Endothelial cell of umbilical vein (primary cell): ENCODE results near the gene HEXIM1. TPM values are rescaled to one million over a fixed set of nuclear protein-coding genes. Genes with fewer than 3 reads are reported as not detected.
"Not testable (repeated sequence)": the region's sequence is repeated elsewhere in the genome, so short reads cannot be mapped to it uniquely, and the experiment has no call there.

Experiments used
- BruUV-seq: library from RNA; stranded (reverse); fragments of 400-500 nt; replicated peaks from 2 replicates; lab custom pipeline; 2021; lab: Mats Ljungman, UMichigan
- CTCF ChIA-PET: fragments of 300-600, 350-600 bp; sonication (Branson Sonifier 250); formaldehyde crosslinking; loops from one replicate; lab custom pipeline; 2021; ENCODE audit warnings: antibody characterized with exemption, inconsistent platforms; lab: Charles Lee
- POLR2A ChIA-PET: fragments of 300-600, 350-600 bp; sonication (Branson Sonifier 250); formaldehyde crosslinking; loops from one replicate; lab custom pipeline; 2021; ENCODE audit warnings: antibody characterized with exemption, inconsistent platforms; lab: Charles Lee
- DNase-seq: peaks from one replicate; pipeline ENCODE4 v3.0.0-alpha.2; 2011; ENCODE audit warnings: low read depth, low spot score
- FAIRE-seq: peaks from 2 replicates; lab custom pipeline; 2011; peaks lifted over from hg19 to GRCh38; lab: Jason Lieb, UNC
- H2AFZ ChIP-seq: 2 replicates; pipeline ENCODE4 v1.6.0; 2012; ENCODE audit warnings: low read depth, low read length, control low read depth, inconsistent platforms
- H3K27ac ChIP-seq: 2 replicates; pipeline ENCODE4 v1.5.1; 2011; ENCODE audit warnings: low read depth, mild to moderate bottlenecking, control low read depth, low read length, moderate library complexity; ENCODE audit not compliant: insufficient read depth
- H3K27me3 ChIP-seq, 2 experiments: 2 replicates each; pipeline versions ENCODE4 v1.6.0 to v1.6.1; 2011; ENCODE audit warnings: low read length in 2 of 2, mixed read lengths in 1 of 2; ENCODE audit not compliant: control insufficient read depth in 2 of 2, insufficient read depth in 2 of 2
- H3K36me3 ChIP-seq, 2 experiments: 2 replicates in 1 of 2; 3 replicates in 1 of 2; pipeline ENCODE4 v1.5.1; 2011; ENCODE audit warnings: low read length in 2 of 2, mild to moderate bottlenecking in 1 of 2, moderate library complexity in 1 of 2; ENCODE audit not compliant: control insufficient read depth in 2 of 2, insufficient read depth in 2 of 2; ENCODE audit errors: extremely low read depth in 1 of 2
- H3K4me1 ChIP-seq: 3 replicates; pipeline ENCODE4 v1.5.1; 2011; ENCODE audit warnings: mild to moderate bottlenecking, low read length; ENCODE audit not compliant: control insufficient read depth, insufficient read depth; ENCODE audit errors: extremely low read depth
- H3K4me2 ChIP-seq: 2 replicates; pipeline ENCODE4 v1.6.1; 2011; ENCODE audit warnings: low read length, control low read depth, mixed read lengths; ENCODE audit not compliant: insufficient read depth
- H3K4me3 ChIP-seq, 3 experiments: fragments of 200-600 bp in 1 of 3; sonication (generic), shearing (Covaris generic) in 1 of 3; replicated peaks in 1 of 3; 2 replicates each; pipeline ENCODE4 v1.5.1; 2011 to 2016; ENCODE audit warnings: control low read depth in 3 of 3, low read length in 3 of 3, mild to moderate bottlenecking in 2 of 3, inconsistent platforms in 1 of 3, low read depth in 1 of 3, moderate library complexity in 1 of 3; ENCODE audit not compliant: insufficient read depth in 1 of 3
- H3K79me2 ChIP-seq: 2 replicates; pipeline ENCODE4 v1.6.0; 2012; ENCODE audit warnings: low read length, inconsistent platforms; ENCODE audit not compliant: control insufficient read depth, insufficient read depth
- H3K9ac ChIP-seq: replicated peaks from 2 replicates; pipeline ENCODE3; 2011; ENCODE audit warnings: low read length, control low read depth; ENCODE audit not compliant: insufficient read depth; ENCODE audit errors: extremely low read depth
- H3K9me1 ChIP-seq: replicated peaks from 3 replicates; pipeline ENCODE4 v1.6.0; 2011; ENCODE audit warnings: mild to moderate bottlenecking, low read length; ENCODE audit not compliant: control insufficient read depth, insufficient read depth; ENCODE audit errors: extremely low read depth
- H3K9me3 ChIP-seq: replicated peaks from 2 replicates; pipeline ENCODE4 v1.5.1; 2012; ENCODE audit warnings: low read length, inconsistent platforms; ENCODE audit not compliant: control insufficient read depth, insufficient read depth
- H4K20me1 ChIP-seq: replicated peaks from 2 replicates; pipeline ENCODE3; 2011; ENCODE audit warnings: mild to moderate bottlenecking, low read length; ENCODE audit not compliant: control insufficient read depth, insufficient read depth; ENCODE audit errors: extremely low read depth
- EZH2 ChIP-seq: IDR thresholded peaks from 2 replicates; pipeline ENCODE4 v1.6.1; 2012; ENCODE audit warnings: borderline replicate concordance, low read depth, mild to moderate bottlenecking, moderate library complexity, low read length, inconsistent platforms; ENCODE audit not compliant: severe bottlenecking
- FOS ChIP-seq: IDR thresholded peaks from 2 replicates; pipeline ENCODE4 v1.6.1; 2011; ENCODE audit warnings: mild to moderate bottlenecking, low read length, moderate library complexity, borderline replicate concordance; ENCODE audit not compliant: insufficient read depth
- GATA2 ChIP-seq: IDR thresholded peaks from 2 replicates; pipeline ENCODE4 v1.7.0; 2011; ENCODE audit warnings: low read depth, mild to moderate bottlenecking, moderate library complexity, mixed read lengths, low read length; ENCODE audit not compliant: insufficient read length, insufficient read depth
- JUN ChIP-seq: IDR thresholded peaks from 2 replicates; pipeline ENCODE4 v1.6.1; 2011; ENCODE audit warnings: borderline replicate concordance, low read depth; ENCODE audit not compliant: insufficient read length, insufficient read depth
- MYC ChIP-seq: IDR thresholded peaks from one replicate; pipeline ENCODE4 v1.6.1; 2011; ENCODE audit warnings: mild to moderate bottlenecking, low read depth, low read length
- POLR2A ChIP-seq: IDR thresholded peaks from 2 replicates; pipeline ENCODE4 v1.6.1; 2012; ENCODE audit warnings: low read depth, mild to moderate bottlenecking, control low read depth, low read length
- POLR2AphosphoS5 ChIP-seq: IDR thresholded peaks from 2 replicates; pipeline ENCODE4 v1.6.1; 2012; ENCODE audit warnings: low read depth, mild to moderate bottlenecking, control low read depth, low read length, moderate library complexity; ENCODE audit not compliant: insufficient read depth
- dilution Hi-C: fragments of 300-500 bp; cut with MboI; formaldehyde crosslinking; loops from one replicate; pipeline ENCODE4 v1.15.0; 2019; ENCODE audit warnings: low sequenced_read_pairs; ENCODE audit not compliant: extremely low pct_ligation_motif_present
- intact Hi-C: fragments of 100-400 bp; cut with micrococcal nuclease; formaldehyde crosslinking; loops from one replicate; pipeline ENCODE4 v1.10.0; 2022
- polyA plus RNA-seq, 4 experiments: library from polyadenylated mRNA; depleted of rRNA in 3 of 4; stranded (reverse) in 3 of 4; unstranded in 1 of 4; fragments of >200 nt; gene quantifications; 2 replicates each; pipeline versions ENCODE4 v1.2.1 to v1.2.3, GENCODE V29; 2011 to 2012; ENCODE audit warnings: missing spikeins in 1 of 4
- total RNA-seq: library from RNA; stranded (reverse); gene quantifications from 2 replicates; pipeline ENCODE4 v1.2.3, GENCODE V29; 2021
- TF ChIP-seq, protein P1 (sequence below), 2 donors: IDR thresholded peaks; 1 replicate in 1 of 2; 2 replicates in 1 of 2; pipeline ENCODE4 v1.5.1; 2011; ENCODE audit warnings: low read length in 2 of 2, mild to moderate bottlenecking in 2 of 2, moderate library complexity in 2 of 2, control low read depth in 1 of 2, inconsistent platforms in 1 of 2, low read depth in 1 of 2; ENCODE audit not compliant: insufficient read depth in 1 of 2; ENCODE audit errors: extremely low read depth in 1 of 2
- TF ChIP-seq, protein P2 (sequence below): IDR thresholded peaks from 2 replicates; pipeline ENCODE4 v1.6.1; 2011; ENCODE audit not compliant: insufficient read depth, insufficient read length

The HEXIM1 gene
- total and polyA plus RNA-seq, 2 donors (not counting 3 experiments of a cell fraction or from before 2014, with no cell fraction given): 7.0 to 20.0 TPM

DNA sequence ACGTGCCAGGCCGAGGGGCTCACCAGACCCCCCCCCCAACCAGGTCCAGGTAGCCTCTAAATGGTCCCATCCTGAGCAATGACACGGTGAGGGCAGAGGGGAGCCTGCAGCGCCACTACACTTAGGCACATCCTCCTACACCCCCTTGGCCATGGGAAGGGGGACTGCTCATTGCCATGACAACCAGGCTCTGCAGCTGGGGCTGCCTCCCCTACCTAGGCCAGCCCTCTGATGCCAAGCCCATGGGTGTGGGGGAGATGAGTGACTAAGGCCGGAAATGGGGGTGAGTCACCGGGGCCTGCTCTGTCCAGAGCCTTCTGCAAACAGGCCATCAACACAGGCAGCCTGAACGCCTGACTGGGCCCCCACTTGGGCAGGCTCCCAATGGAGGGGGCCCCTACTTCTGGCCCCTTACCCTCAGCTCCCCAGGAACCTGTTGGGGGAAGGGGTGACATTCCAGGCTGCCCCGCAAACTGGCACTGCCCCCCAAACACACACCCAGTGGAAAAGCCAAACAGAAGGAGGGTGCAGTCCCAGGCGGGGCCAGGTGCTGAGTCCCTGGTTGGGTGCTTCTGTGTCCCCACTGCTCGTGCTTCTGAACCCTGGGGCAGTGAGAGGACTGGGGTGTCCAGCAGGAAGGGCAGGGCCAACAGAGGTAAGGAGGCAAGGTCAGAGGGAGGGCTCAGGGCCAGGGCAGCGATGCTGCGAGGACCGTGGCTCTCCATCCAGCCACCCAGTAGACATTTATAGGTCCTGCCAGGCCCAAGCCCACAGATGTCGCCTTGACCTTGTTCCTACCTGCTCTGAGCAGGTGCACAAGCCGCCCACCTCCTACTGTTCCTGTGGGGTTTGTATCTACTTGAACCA is 24.1 kb upstream of the HEXIM1 start:
- Histone ChIP-seq H3K4me1 (peaks cover 30% of the 10 kb centered on the region), H3K27me3 (no peaks in the 10 kb centered on the region), H4K20me1 (no peaks in the 10 kb centered on the region), H3K9ac (no peak overlapping the region), H3K4me2 (peak overlapping the region; percentile 35), H3K36me3 (peaks cover 0 to 2% of the 10 kb centered on the region in 2 experiments), H3K79me2 (no peaks in the 10 kb centered on the region), H3K9me1 (no peaks in the 10 kb centered on the region), H3K4me3 (no peak overlapping the region), H3K27ac (peak overlapping the region; percentile 59), H3K9me3 (no peaks in the 10 kb centered on the region), H2AFZ (peak overlapping the region; percentile 7)
- dilution Hi-C loops: no loop called here
- ChIA-PET POLR2A (interaction anchor here (0.6 kb wide), 1 partner anchor 57 kb away, joined by 3 read pairs; no protein-coding TSS in a partner anchor), CTCF (interaction anchor here (1.0 to 3.8 kb wide), 6 partner anchors 9 to 346 kb away, joined by 3 to 20 read pairs (median 6); partner anchors contain the start of gene ACBD4)
- TF ChIP-seq, protein P1, sequence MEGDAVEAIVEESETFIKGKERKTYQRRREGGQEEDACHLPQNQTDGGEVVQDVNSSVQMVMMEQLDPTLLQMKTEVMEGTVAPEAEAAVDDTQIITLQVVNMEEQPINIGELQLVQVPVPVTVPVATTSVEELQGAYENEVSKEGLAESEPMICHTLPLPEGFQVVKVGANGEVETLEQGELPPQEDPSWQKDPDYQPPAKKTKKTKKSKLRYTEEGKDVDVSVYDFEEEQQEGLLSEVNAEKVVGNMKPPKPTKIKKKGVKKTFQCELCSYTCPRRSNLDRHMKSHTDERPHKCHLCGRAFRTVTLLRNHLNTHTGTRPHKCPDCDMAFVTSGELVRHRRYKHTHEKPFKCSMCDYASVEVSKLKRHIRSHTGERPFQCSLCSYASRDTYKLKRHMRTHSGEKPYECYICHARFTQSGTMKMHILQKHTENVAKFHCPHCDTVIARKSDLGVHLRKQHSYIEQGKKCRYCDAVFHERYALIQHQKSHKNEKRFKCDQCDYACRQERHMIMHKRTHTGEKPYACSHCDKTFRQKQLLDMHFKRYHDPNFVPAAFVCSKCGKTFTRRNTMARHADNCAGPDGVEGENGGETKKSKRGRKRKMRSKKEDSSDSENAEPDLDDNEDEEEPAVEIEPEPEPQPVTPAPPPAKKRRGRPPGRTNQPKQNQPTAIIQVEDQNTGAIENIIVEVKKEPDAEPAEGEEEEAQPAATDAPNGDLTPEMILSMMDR (IDR thresholded peaks at IDR 0.05; ENCODE audit: extremely low read depth in 1 of 2, insufficient read depth in 1 of 2, low read depth in 1 of 2, low read length in 2 of 2): no peak
- TF ChIP-seq, protein P2, sequence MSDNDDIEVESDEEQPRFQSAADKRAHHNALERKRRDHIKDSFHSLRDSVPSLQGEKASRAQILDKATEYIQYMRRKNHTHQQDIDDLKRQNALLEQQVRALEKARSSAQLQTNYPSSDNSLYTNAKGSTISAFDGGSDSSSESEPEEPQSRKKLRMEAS: no peak
- no peak for TF ChIP-seq EZH2
- TF ChIP-seq POLR2A: peak; percentile 34
- TF ChIP-seq JUN: peak; percentile 96
- TF ChIP-seq POLR2AphosphoS5: peak; percentile 92
- TF ChIP-seq GATA2: no peak
- no peak for TF ChIP-seq MYC
- peak; percentile 98 for TF ChIP-seq FOS
- DNase-seq (peak; percentile 90), FAIRE-seq (peak; percentile 99)
- no TSS peak for BruUV-seq
- intact Hi-C loops: loop anchor here (1.0 kb wide), 1 partner anchor 8 kb away; the partner anchor contains the start of gene PLCD3

DNA sequence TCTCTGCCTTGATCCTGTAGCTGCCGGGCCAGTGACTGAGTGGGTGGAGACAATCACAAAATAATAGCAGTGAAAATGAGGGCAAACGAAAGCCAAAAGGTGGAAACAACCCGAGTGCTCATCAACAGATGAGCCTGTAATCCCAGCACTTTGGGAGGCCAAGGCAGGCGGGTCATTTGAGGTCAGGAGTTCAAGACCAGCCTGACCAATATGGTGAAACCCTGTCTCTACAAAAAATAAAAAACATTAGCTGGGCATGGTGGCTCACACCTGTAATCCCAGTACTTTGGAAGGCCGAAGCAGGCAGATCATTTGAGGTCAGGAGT is 23.5 kb upstream of the HEXIM1 start:
- FAIRE-seq, H3K27me3 ChIP-seq, H3K4me3 ChIP-seq, H3K9me3 ChIP-seq, H3K9ac ChIP-seq, H3K4me2 ChIP-seq, H3K9me1 ChIP-seq, DNase-seq, H3K36me3 ChIP-seq, dilution Hi-C loops, BruUV-seq, H4K20me1 ChIP-seq, POLR2A ChIA-PET, H2AFZ ChIP-seq, H3K79me2 ChIP-seq: not testable (repeated sequence)
- H3K27ac ChIP-seq: peak overlapping the region; percentile 59
- peaks cover 30% of the 10 kb centered on the region for H3K4me1 ChIP-seq
- intact Hi-C loops: loop anchor here (1.0 kb wide), 1 partner anchor 8 kb away; the partner anchor contains the start of gene PLCD3
- CTCF ChIA-PET: interaction anchor here (1.4 to 3.8 kb wide), 4 partner anchors 9 to 25 kb away, joined by 5 to 20 read pairs (median 7); partner anchors contain the start of gene ACBD4
